GM18519 (cell line): ENCODE results near the gene MAPRE3.

Experiments used
- ATAC-seq: cut with Tn5 transposase; IDR thresholded peaks from one replicate; pipeline ENCODE4 v1.9.1; 2021; ENCODE audit warnings: mild to moderate bottlenecking, moderate library complexity; ENCODE audit not compliant: unreplicated experiment, low FRiP score

Gene MAPRE3

GRCh38 chr2:26980971-26981370 is 10.5 kb downstream of the MAPRE3 start:
- no peak for ATAC-seq

- ATAC-seq = no peak
Observed at GRCh38 chr2:26982102-26982742, 11.8 kb downstream of the MAPRE3 start.

GRCh38 chr2:26983746-26984145 is 13.3 kb downstream of the MAPRE3 start:
- no peak for ATAC-seq

- no peak for ATAC-seq
Observed at GRCh38 chr2:26985807-26986206, 15.4 kb downstream of the MAPRE3 start.

- no peak for ATAC-seq
Observed at GRCh38 chr2:26986576-26986975, 16.1 kb downstream of the MAPRE3 start.

GRCh38 chr2:26988058-26988860 is 17.8 kb downstream of the MAPRE3 start:
- no peak for ATAC-seq

- no peak for ATAC-seq
Observed at GRCh38 chr2:26989156-26989555, 18.7 kb downstream of the MAPRE3 start.

GRCh38 chr2:26991717-26992116 is 21.3 kb downstream of the MAPRE3 start:
- ATAC-seq = no peak

GRCh38 chr2:26993768-26994167 is 23.3 kb downstream of the MAPRE3 start:
- no peak for ATAC-seq

GRCh38 chr2:26994983-26995382 is 24.5 kb downstream of the MAPRE3 start:
- ATAC-seq = no peak

- ATAC-seq = no peak
Observed at GRCh38 chr2:26997394-26997793, 27.0 kb downstream of the MAPRE3 start.

GRCh38 chr2:26998323-26998722 is 27.9 kb downstream of the MAPRE3 start:
- no peak for ATAC-seq

- no peak for ATAC-seq
Observed at GRCh38 chr2:27000228-27000627, 29.8 kb downstream of the MAPRE3 start.

GRCh38 chr2:27000995-27001394 is 30.6 kb downstream of the MAPRE3 start:
- no peak for ATAC-seq

- ATAC-seq = no peak
Observed at GRCh38 chr2:27001950-27002349, 31.5 kb downstream of the MAPRE3 start.

GRCh38 chr2:27003007-27003406 is 32.6 kb downstream of the MAPRE3 start:
- ATAC-seq = no peak

- no peak for ATAC-seq
Observed at GRCh38 chr2:27003857-27004256, 33.4 kb downstream of the MAPRE3 start.

- no peak for ATAC-seq
Observed at GRCh38 chr2:27006602-27007415, 36.4 kb downstream of the MAPRE3 start.

GRCh38 chr2:27007416-27008374 is 37.3 kb downstream of the MAPRE3 start:
- ATAC-seq = no peak

GRCh38 chr2:27008678-27009077 is 38.2 kb downstream of the MAPRE3 start:
- no peak for ATAC-seq
